Measurements from ENCODE around the gene UBE2G2. TPM values are rescaled to one million over a fixed set of nuclear protein-coding genes. Genes with fewer than 3 reads are reported as not detected.

Gene UBE2G2
- total RNA-seq, 1 experiment from 2014 or later, result 66.4 TPM

- H3K27me3 ChIP-seq (ENCODE audit: control insufficient read depth, insufficient read depth, low read length), result peaks cover 5% of the 10 kb centered on the region; the same call in 1 of the 2 replicates
- no peaks in the 10 kb centered on the region; the same call in none of the 2 replicates for H3K36me3 ChIP-seq (replicated peaks; ENCODE audit: control insufficient read depth, insufficient read depth, low read length)
- no peak overlapping the region for H3K4me3 ChIP-seq (ENCODE audit: insufficient read depth, low read depth, low read length)
- DNase-seq, result no peak
Measured at GRCh38 chr21:44813727-44814126, 12.1 kb upstream of the UBE2G2 start.

GRCh38 chr21:44813149-44813548 is 11.5 kb upstream of the UBE2G2 start:
- H3K36me3 ChIP-seq (replicated peaks; ENCODE audit: control insufficient read depth, insufficient read depth, low read length), result peaks cover 3% of the 10 kb centered on the region
- H3K4me3 ChIP-seq (ENCODE audit: insufficient read depth, low read depth, low read length), result no peak overlapping the region
- no peaks in the 10 kb centered on the region for H3K27me3 ChIP-seq (ENCODE audit: control insufficient read depth, insufficient read depth, low read length)
- no peak for DNase-seq

- DNase-seq, result no peak
- H3K4me3 ChIP-seq (ENCODE audit: insufficient read depth, low read depth, low read length), result no peak overlapping the region
- H3K27me3 ChIP-seq (ENCODE audit: control insufficient read depth, insufficient read depth, low read length), result no peaks in the 10 kb centered on the region
- H3K36me3 ChIP-seq (replicated peaks; ENCODE audit: control insufficient read depth, insufficient read depth, low read length), result peaks cover 3% of the 10 kb centered on the region
Measured at GRCh38 chr21:44812640-44813039, 11.0 kb upstream of the UBE2G2 start.

DNA sequence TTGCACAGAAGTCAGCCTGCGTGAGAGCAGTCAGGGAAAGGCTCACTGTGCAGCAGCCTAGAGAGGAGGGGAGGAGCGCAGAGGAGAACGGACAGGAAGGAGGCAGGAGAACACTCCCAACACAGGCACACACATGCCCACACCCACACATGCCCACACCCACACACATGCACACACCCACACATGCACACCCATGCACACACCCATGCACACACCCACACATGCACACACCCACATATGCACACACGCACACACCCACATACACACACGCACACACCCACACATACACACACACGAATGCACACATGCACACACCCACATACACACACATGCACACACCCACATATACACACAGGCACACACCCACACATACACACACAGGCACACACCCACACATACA is 9.2 kb upstream of the UBE2G2 start:
- Histone ChIP-seq H3K36me3 (replicated peaks; ENCODE audit: control insufficient read depth, insufficient read depth, low read length) (peaks cover 7% of the 10 kb centered on the region), H3K27me3 (ENCODE audit: control insufficient read depth, insufficient read depth, low read length) (no peaks in the 10 kb centered on the region), H3K4me3 (ENCODE audit: insufficient read depth, low read depth, low read length) (no peak overlapping the region)
- DNase-seq, result no peak

DNA sequence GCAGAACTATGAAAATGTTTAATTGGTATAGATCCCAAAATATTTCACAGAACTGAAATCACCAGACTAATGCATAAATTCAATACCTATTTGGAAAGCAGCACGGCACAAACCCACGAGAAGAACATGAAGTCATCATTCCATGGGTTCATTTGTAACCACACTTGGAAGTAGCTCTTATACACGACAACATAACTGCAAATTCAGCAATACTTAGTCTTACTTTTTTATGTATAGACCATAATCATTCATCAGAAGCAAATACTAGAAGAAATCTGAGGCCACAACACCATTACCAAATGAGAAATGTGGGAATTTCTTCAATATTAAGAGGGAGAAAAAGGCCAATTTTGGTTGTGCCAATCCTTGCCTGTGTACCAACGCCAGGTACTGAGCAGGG is 4.2 kb upstream of the UBE2G2 start:
- H3K4me3 ChIP-seq (ENCODE audit: insufficient read depth, low read depth, low read length), result no peak overlapping the region
- DNase-seq, result no peak
- H3K27me3 ChIP-seq (ENCODE audit: control insufficient read depth, insufficient read depth, low read length), result no peaks in the 10 kb centered on the region
- peaks cover 7% of the 10 kb centered on the region for H3K36me3 ChIP-seq (replicated peaks; ENCODE audit: control insufficient read depth, insufficient read depth, low read length)

- Histone ChIP-seq H3K36me3 (replicated peaks; ENCODE audit: control insufficient read depth, insufficient read depth, low read length) (peaks cover 9% of the 10 kb centered on the region), H3K27me3 (ENCODE audit: control insufficient read depth, insufficient read depth, low read length) (no peaks in the 10 kb centered on the region), H3K4me3 (ENCODE audit: insufficient read depth, low read depth, low read length) (no peak overlapping the region)
- no peak for DNase-seq
Measured at GRCh38 chr21:44805226-44805625, 3.6 kb upstream of the UBE2G2 start.

GRCh38 chr21:44804762-44805161 is 3.1 kb upstream of the UBE2G2 start:
- H3K27me3 ChIP-seq (ENCODE audit: control insufficient read depth, insufficient read depth, low read length), result no peaks in the 10 kb centered on the region
- DNase-seq, result no peak
- H3K36me3 ChIP-seq (replicated peaks; ENCODE audit: control insufficient read depth, insufficient read depth, low read length), result peaks cover 9% of the 10 kb centered on the region
- no peak overlapping the region for H3K4me3 ChIP-seq (ENCODE audit: insufficient read depth, low read depth, low read length)

DNA sequence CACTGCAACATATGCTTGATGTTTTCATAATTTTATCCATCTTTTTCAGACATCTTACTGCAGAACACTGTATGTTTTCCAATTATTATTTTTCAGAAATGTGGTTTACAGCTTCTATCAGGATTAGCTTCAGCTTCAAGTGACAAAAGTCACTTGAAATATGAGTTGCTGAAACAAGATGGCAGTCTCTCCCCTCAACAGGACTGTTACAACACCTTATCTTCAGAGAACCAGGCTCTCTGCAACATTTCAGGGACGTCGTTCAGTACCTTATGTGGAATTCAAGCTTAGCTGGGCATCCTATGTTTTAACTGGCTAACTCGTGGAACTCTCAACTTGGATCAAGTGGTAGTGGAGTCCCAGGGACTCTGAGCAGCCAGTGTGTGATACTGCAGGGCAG is 2.0 kb upstream of the UBE2G2 start:
- DNase-seq, result no peak
- Histone ChIP-seq H3K4me3 (ENCODE audit: insufficient read depth, low read depth, low read length) (no peak overlapping the region), H3K27me3 (ENCODE audit: control insufficient read depth, insufficient read depth, low read length) (no peaks in the 10 kb centered on the region), H3K36me3 (replicated peaks; ENCODE audit: control insufficient read depth, insufficient read depth, low read length) (peaks cover 10% of the 10 kb centered on the region)

GRCh38 chr21:44802396-44803153 is 955 bp upstream of the UBE2G2 start:
- H3K27me3 ChIP-seq (ENCODE audit: control insufficient read depth, insufficient read depth, low read length), result no peaks in the 10 kb centered on the region
- H3K4me3 ChIP-seq (ENCODE audit: insufficient read depth, low read depth, low read length), result peak overlapping the region; percentile 81
- DNase-seq, result peak; percentile 79
- H3K36me3 ChIP-seq (replicated peaks; ENCODE audit: control insufficient read depth, insufficient read depth, low read length), result peaks cover 7% of the 10 kb centered on the region

DNA sequence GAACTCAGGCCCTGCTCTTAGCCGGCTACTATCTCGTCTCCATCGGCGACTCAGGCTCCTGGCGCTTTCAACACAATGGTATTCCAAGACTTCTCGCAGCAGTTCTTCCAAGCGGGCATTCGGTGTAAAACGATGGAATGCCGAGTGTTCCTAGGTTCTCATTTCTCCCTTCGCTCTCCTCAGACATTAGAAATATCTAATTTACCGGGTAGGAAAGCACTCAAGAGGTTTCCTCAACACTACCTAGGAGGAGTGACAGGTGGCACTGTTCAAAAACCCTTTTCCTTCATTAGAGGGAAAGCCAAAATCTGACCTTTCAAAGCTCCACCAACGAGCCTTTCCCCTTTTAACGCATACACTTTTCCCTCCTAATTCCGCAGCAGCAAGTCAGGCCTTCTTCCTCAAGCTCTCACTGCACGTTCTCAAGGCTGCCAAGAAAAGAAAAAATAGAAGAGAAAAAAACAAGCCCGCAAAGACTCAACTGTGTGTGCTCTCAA is 601 bp downstream of the UBE2G2 start:
- Histone ChIP-seq H3K4me3 (ENCODE audit: insufficient read depth, low read depth, low read length) (peak overlapping the region; percentile 81), H3K36me3 (replicated peaks; ENCODE audit: control insufficient read depth, insufficient read depth, low read length) (peaks cover 4% of the 10 kb centered on the region), H3K27me3 (ENCODE audit: control insufficient read depth, insufficient read depth, low read length) (no peaks in the 10 kb centered on the region)
- peak; percentile 82 for DNase-seq

DNA sequence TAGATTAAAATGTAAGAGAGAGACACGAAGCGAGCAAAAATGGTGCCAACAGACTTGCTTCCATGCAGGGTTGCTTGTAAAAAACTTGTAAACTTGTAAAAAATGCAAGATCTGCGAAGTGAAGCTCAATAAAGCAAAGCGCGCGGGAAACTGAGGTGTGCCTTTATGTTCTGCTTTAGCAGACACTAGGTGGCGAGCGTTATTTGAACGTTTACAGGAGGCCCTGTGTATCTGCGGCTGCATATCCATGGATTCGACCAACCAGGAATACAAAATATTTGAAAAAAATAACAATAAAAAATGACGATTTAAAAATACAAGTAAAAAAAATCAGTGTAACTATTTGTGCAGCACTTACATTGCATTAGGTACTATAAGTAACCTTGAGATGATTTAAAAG is 1.5 kb downstream of the UBE2G2 start:
- Histone ChIP-seq H3K4me3 (ENCODE audit: insufficient read depth, low read depth, low read length) (no peak overlapping the region), H3K36me3 (replicated peaks; ENCODE audit: control insufficient read depth, insufficient read depth, low read length) (peaks cover 4% of the 10 kb centered on the region), H3K27me3 (ENCODE audit: control insufficient read depth, insufficient read depth, low read length) (no peaks in the 10 kb centered on the region)
- peak; percentile 66 for DNase-seq

- no peak overlapping the region for H3K4me3 ChIP-seq (ENCODE audit: insufficient read depth, low read depth, low read length)
- H3K36me3 ChIP-seq (replicated peaks; ENCODE audit: control insufficient read depth, insufficient read depth, low read length), result peaks cover 4% of the 10 kb centered on the region
- DNase-seq, result no peak
- no peaks in the 10 kb centered on the region for H3K27me3 ChIP-seq (ENCODE audit: control insufficient read depth, insufficient read depth, low read length)
Measured at GRCh38 chr21:44799646-44800045, 2.0 kb downstream of the UBE2G2 start.

DNA sequence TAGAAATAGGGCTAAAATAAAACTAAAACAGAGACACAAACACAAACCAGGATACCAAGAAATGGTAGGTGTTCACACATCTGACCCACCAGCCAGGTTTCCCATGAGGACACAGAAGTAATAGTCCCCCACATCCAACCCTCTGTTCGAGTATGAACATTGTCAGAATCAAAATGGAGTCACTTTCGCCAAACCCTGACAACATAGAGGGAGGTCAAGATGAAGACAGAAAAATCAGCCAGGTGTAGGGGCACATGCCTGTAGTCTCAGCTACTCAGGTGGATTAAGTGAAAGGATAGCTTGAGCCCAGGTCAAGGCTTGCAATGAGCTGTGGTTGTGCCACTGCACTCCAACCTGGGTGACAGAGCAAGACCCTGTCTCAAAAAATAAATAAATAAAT is 3.8 kb downstream of the UBE2G2 start:
- no peak for DNase-seq
- no peak overlapping the region for H3K4me3 ChIP-seq (ENCODE audit: insufficient read depth, low read depth, low read length)
- H3K36me3 ChIP-seq (replicated peaks; ENCODE audit: control insufficient read depth, insufficient read depth, low read length), result peaks cover 4% of the 10 kb centered on the region
- H3K27me3 ChIP-seq (ENCODE audit: control insufficient read depth, insufficient read depth, low read length), result no peaks in the 10 kb centered on the region

GRCh38 chr21:44795342-44795741 is 6.3 kb downstream of the UBE2G2 start:
- no peak for DNase-seq
- Histone ChIP-seq H3K36me3 (replicated peaks; ENCODE audit: control insufficient read depth, insufficient read depth, low read length) (peaks cover 5% of the 10 kb centered on the region), H3K4me3 (ENCODE audit: insufficient read depth, low read depth, low read length) (no peak overlapping the region)

GRCh38 chr21:44793592-44794374 is 7.8 kb downstream of the UBE2G2 start:
- Histone ChIP-seq H3K4me3 (ENCODE audit: insufficient read depth, low read depth, low read length) (no peak overlapping the region), H3K36me3 (replicated peaks; ENCODE audit: control insufficient read depth, insufficient read depth, low read length) (peaks cover 3% of the 10 kb centered on the region; the same call in 1 of the 2 replicates), H3K27me3 (ENCODE audit: control insufficient read depth, insufficient read depth, low read length) (no peaks in the 10 kb centered on the region)
- DNase-seq, result no peak

More at GRCh38 chr21:44795342-44795741, 6.3 kb downstream of the UBE2G2 start:
- no peaks in the 10 kb centered on the region for H3K27me3 ChIP-seq (ENCODE audit: control insufficient read depth, insufficient read depth, low read length)

Data from H7 (cell line).